Muscle layer of colon (tissue), 2 donors: ENCODE results near the gene PRPF38A.

ENCODE experiments used
- H3K27ac ChIP-seq: one replicate; pipeline ENCODE4 v1.7.0; 2013; ENCODE audit warnings: low read depth, mild to moderate bottlenecking, low read length, moderate library complexity
- H3K27me3 ChIP-seq, 2 donors: one replicate each; pipeline ENCODE4 v1.7.0; 2013; ENCODE audit warnings: low read length in 2 of 2, mild to moderate bottlenecking in 2 of 2; ENCODE audit not compliant: insufficient read depth in 2 of 2, control insufficient read depth in 1 of 2
- H3K36me3 ChIP-seq: one replicate; pipeline ENCODE4 v1.7.0; 2013; ENCODE audit warnings: mild to moderate bottlenecking, low read length; ENCODE audit not compliant: insufficient read depth
- H3K4me1 ChIP-seq: one replicate; pipeline ENCODE4 v1.7.0; 2013; ENCODE audit warnings: mild to moderate bottlenecking, low read length; ENCODE audit not compliant: insufficient read depth
- H3K4me3 ChIP-seq, 2 donors: one replicate each; pipeline ENCODE4 v1.7.0; 2013; ENCODE audit warnings: low read length in 2 of 2, low read depth in 1 of 2, mild to moderate bottlenecking in 1 of 2, moderate library complexity in 1 of 2
- H3K9ac ChIP-seq: one replicate; pipeline ENCODE4 v1.7.0; 2013; ENCODE audit warnings: low read length
- H3K9me3 ChIP-seq: one replicate; pipeline ENCODE4 v1.7.0; 2013; ENCODE audit warnings: mild to moderate bottlenecking, low read length
- donor health status: abdominal sarcoma.
- donor health status: Adenocarcinoma of cecum.

PRPF38A gene

DNA sequence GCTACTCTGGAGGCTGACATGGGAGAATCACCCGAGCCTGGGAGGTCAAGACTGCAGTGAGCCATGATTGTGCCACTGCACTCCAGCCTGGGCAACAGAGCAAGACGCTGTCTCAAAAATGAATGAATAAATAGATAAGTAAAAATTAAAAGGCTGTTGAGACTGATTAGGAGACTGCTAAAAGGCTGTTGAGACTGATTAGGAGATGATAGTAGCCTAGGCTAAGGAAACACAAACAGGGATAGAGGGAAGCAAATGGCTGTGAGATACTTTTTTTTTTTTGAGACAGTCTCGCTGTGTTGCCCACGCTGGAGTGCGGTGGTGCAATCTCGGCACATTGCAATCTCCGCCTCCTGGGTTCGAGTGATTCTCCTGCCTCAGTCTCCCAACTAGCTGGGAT is 28.4 kb downstream of the PRPF38A start:
- Histone ChIP-seq H3K27me3 (no peaks in the 10 kb centered on the region), H3K9ac (no peak overlapping the region), H3K9me3 (no peaks in the 10 kb centered on the region), H3K4me3 (no peak overlapping the region), H3K27ac (no peak overlapping the region), H3K36me3 (peaks cover 42% of the 10 kb centered on the region), H3K4me1 (no peaks in the 10 kb centered on the region)

GRCh38 chr1:52435211-52435610 is 30.8 kb downstream of the PRPF38A start:
- no peaks in the 10 kb centered on the region for H3K4me1 ChIP-seq
- H3K9ac ChIP-seq: no peak overlapping the region
- H3K9me3 ChIP-seq: no peaks in the 10 kb centered on the region
- no peaks in the 10 kb centered on the region for H3K27me3 ChIP-seq
- H3K4me3 ChIP-seq: no peak overlapping the region
- no peak overlapping the region for H3K27ac ChIP-seq
- peaks cover 38% of the 10 kb centered on the region for H3K36me3 ChIP-seq

- no peaks in the 10 kb centered on the region for H3K9me3 ChIP-seq
- peaks cover 36% of the 10 kb centered on the region for H3K36me3 ChIP-seq
- H3K27ac ChIP-seq: no peak overlapping the region
- no peak overlapping the region for H3K9ac ChIP-seq
- no peak overlapping the region for H3K4me3 ChIP-seq
- H3K4me1 ChIP-seq: no peaks in the 10 kb centered on the region
- no peaks in the 10 kb centered on the region for H3K27me3 ChIP-seq
Measured at GRCh38 chr1:52435650-52436049, 31.2 kb downstream of the PRPF38A start.

DNA sequence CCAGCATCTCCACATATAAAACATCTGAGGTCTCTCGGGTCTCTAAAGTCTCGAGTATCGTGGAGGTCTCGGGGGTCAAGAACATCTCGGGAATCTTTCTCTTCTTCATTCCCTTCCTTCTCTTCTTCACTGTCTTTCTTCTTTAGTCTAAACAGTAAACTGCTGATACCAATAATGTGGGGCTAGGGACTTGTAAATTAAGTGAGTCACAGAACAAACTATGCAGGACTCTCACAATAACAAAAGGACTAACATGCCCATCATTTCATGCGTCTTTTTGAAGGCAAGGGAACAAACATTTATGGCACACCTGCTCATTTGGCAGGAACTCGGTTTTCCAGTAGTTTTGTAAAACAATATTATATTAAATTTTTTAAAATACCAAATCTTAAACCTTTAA is 32.4 kb downstream of the PRPF38A start:
- no peaks in the 10 kb centered on the region for H3K9me3 ChIP-seq
- no peaks in the 10 kb centered on the region for H3K4me1 ChIP-seq
- peaks cover 27% of the 10 kb centered on the region for H3K36me3 ChIP-seq
- no peak overlapping the region for H3K27ac ChIP-seq
- H3K9ac ChIP-seq: no peak overlapping the region
- H3K27me3 ChIP-seq: no peaks in the 10 kb centered on the region
- H3K4me3 ChIP-seq: no peak overlapping the region

DNA sequence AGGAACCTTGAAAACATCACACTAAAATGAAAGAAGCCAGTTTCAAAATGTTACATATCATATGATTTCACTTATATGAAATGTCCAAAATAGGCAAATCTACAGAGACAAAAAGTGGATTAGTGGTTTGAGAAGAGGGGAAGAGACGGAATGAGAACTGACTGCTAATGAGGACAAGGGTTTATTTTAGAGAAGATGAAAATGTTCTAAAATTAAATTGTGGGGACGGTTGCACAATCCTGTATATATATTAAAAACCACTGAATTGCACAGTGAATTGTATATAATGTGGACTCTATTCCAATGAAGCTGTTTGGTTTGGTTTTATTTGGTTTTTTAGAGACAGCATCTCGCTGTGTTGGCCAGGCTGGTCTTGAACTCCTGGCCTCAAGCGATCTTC is 35.6 kb downstream of the PRPF38A start:
- H3K9ac ChIP-seq: no peak overlapping the region
- no peak overlapping the region for H3K27ac ChIP-seq
- no peaks in the 10 kb centered on the region for H3K27me3 ChIP-seq
- no peak overlapping the region for H3K4me3 ChIP-seq
- peaks cover 7% of the 10 kb centered on the region for H3K36me3 ChIP-seq
- H3K4me1 ChIP-seq: no peaks in the 10 kb centered on the region
- no peaks in the 10 kb centered on the region for H3K9me3 ChIP-seq

DNA sequence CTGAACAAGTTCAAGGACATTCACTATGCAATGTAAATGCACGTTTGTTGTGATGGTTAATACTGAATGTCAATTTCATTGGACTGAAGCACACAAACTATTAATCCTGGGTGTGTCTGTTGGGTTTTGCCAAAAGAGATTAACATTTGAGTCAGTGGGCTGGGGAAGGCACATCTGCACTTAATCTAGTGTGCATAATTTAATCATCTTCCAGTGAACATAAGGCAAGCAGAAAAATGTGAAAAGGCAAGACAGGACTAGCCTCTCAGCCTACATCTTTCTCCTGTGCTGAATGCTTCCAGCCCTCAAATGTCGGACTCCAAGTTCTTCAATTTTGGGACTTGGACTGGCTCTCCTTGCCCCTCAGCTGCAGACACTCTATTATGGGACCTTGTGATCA is 40.1 kb downstream of the PRPF38A start:
- no peak overlapping the region for H3K27ac ChIP-seq
- H3K27me3 ChIP-seq: no peaks in the 10 kb centered on the region
- no peak overlapping the region for H3K9ac ChIP-seq
- H3K4me1 ChIP-seq: no peaks in the 10 kb centered on the region
- peaks cover 14% of the 10 kb centered on the region for H3K36me3 ChIP-seq
- H3K9me3 ChIP-seq: no peaks in the 10 kb centered on the region
- H3K4me3 ChIP-seq: no peak overlapping the region

GRCh38 chr1:52454127-52454526 is 49.7 kb downstream of the PRPF38A start:
- Histone ChIP-seq H3K9ac (no peak overlapping the region), H3K36me3 (peaks cover 6% of the 10 kb centered on the region), H3K27me3 (no peaks in the 10 kb centered on the region), H3K9me3 (no peaks in the 10 kb centered on the region), H3K27ac (no peak overlapping the region), H3K4me1 (no peaks in the 10 kb centered on the region), H3K4me3 (no peak overlapping the region)

- Histone ChIP-seq H3K27me3 (no peaks in the 10 kb centered on the region), H3K36me3 (peaks cover 6% of the 10 kb centered on the region), H3K4me3 (no peak overlapping the region), H3K9ac (no peak overlapping the region), H3K27ac (no peak overlapping the region), H3K9me3 (no peaks in the 10 kb centered on the region), H3K4me1 (no peaks in the 10 kb centered on the region)
Measured at GRCh38 chr1:52454779-52455178, 50.4 kb downstream of the PRPF38A start.

- Histone ChIP-seq H3K27ac (no peak overlapping the region), H3K4me1 (no peaks in the 10 kb centered on the region), H3K9me3 (no peaks in the 10 kb centered on the region), H3K36me3 (peaks cover 6% of the 10 kb centered on the region), H3K27me3 (no peaks in the 10 kb centered on the region), H3K4me3 (no peak overlapping the region), H3K9ac (no peak overlapping the region)
Measured at GRCh38 chr1:52455686-52456085, 51.3 kb downstream of the PRPF38A start.

GRCh38 chr1:52460694-52461093 is 56.3 kb downstream of the PRPF38A start:
- H3K4me1 ChIP-seq: no peaks in the 10 kb centered on the region
- H3K36me3 ChIP-seq: no peaks in the 10 kb centered on the region
- H3K9me3 ChIP-seq: no peaks in the 10 kb centered on the region
- H3K9ac ChIP-seq: no peak overlapping the region
- H3K27ac ChIP-seq: no peak overlapping the region
- no peak overlapping the region for H3K4me3 ChIP-seq
- H3K27me3 ChIP-seq: no peaks in the 10 kb centered on the region

GRCh38 chr1:52461821-52462220 is 57.4 kb downstream of the PRPF38A start:
- Histone ChIP-seq H3K27ac (no peak overlapping the region), H3K4me3 (no peak overlapping the region), H3K27me3 (no peaks in the 10 kb centered on the region), H3K4me1 (no peaks in the 10 kb centered on the region), H3K36me3 (no peaks in the 10 kb centered on the region), H3K9ac (no peak overlapping the region), H3K9me3 (no peaks in the 10 kb centered on the region)

- Histone ChIP-seq H3K36me3 (no peaks in the 10 kb centered on the region), H3K27me3 (no peaks in the 10 kb centered on the region), H3K4me3 (no peak overlapping the region), H3K4me1 (no peaks in the 10 kb centered on the region), H3K9ac (no peak overlapping the region), H3K9me3 (no peaks in the 10 kb centered on the region), H3K27ac (no peak overlapping the region)
Measured at GRCh38 chr1:52463891-52464290, 59.5 kb downstream of the PRPF38A start.
